Activated T-cell treated with anti-CD3 and anti-CD28 coated beads for 1 hour (primary cell): Measurements from ENCODE around the gene THUMPD3.

Experiments
- DNase-seq: peaks from one replicate; pipeline ENCODE4 v3.0.0-alpha.2; 2020; ENCODE audit warnings: low read depth

The THUMPD3 gene

GRCh38 chr3:9420850-9421549, 58.1 kb downstream of the THUMPD3 start:
- DNase-seq, result no peak

- DNase-seq, result no peak
Observed at GRCh38 chr3:9422712-9423424, 60.0 kb downstream of the THUMPD3 start.

- DNase-seq, result no peak
Observed at GRCh38 chr3:9428411-9428810, 65.6 kb downstream of the THUMPD3 start.

- no peak for DNase-seq
Observed at GRCh38 chr3:9430733-9431132, 67.9 kb downstream of the THUMPD3 start.

- no peak for DNase-seq
Observed at GRCh38 chr3:9433627-9434521, 71.0 kb downstream of the THUMPD3 start.

- DNase-seq, result no peak
Observed at GRCh38 chr3:9435316-9435715, 72.5 kb downstream of the THUMPD3 start.
